GM12801 (cell line): ENCODE measurements around the gene SEC63.

Experiments used
- CTCF ChIP-seq: IDR thresholded peaks from one replicate; pipeline ENCODE4 v1.5.1; 2011; ENCODE audit warnings: control low read depth; ENCODE audit not compliant: insufficient read length; ENCODE audit errors: extremely low read depth

SEC63 gene

GRCh38 chr6:107871016-107871415 is 87.0 kb downstream of the SEC63 start:
- no peak for TF ChIP-seq CTCF

- no peak for TF ChIP-seq CTCF
Measured at GRCh38 chr6:107870381-107870780, 87.6 kb downstream of the SEC63 start.

GRCh38 chr6:107869871-107870270 is 88.1 kb downstream of the SEC63 start:
- no peak for TF ChIP-seq CTCF

- no peak for TF ChIP-seq CTCF
Measured at GRCh38 chr6:107868867-107869611, 89.0 kb downstream of the SEC63 start.

- TF ChIP-seq CTCF = no peak
Measured at GRCh38 chr6:107867302-107867615, 90.7 kb downstream of the SEC63 start.

- TF ChIP-seq CTCF = no peak
Measured at GRCh38 chr6:107866606-107867301, 91.3 kb downstream of the SEC63 start.

GRCh38 chr6:107864226-107865127 is 93.5 kb downstream of the SEC63 start:
- TF ChIP-seq CTCF = no peak
